Measurements from ENCODE around the gene TMEM89. TPM values are rescaled to one million over a fixed set of nuclear protein-coding genes. Genes with fewer than 3 reads are reported as not detected.

Gene TMEM89
- total and polyA plus RNA-seq, 2 donors (not counting 1 experiment from before 2014, with no cell fraction given), result not detected

DNA sequence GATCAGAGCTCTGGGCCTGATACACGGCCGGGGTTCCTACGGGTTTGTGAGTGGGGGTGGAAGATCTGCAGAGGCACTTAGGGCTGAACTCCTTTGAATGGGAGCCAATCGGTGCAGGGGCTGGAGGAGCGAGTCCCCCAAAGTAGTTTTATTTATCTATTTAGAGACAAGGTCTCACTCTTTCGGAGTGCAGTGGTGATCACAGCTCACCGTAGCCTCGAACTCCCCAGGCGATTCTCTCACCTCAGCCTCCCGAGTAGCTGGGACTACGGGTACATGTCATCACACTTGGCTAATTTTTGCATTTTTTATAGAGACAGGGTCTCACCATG is 42.7 kb upstream of the TMEM89 start:
- CTCF ChIA-PET, result interaction anchor here (1.4 kb wide), 1 partner anchor 22 kb away, joined by 3 read pairs; the partner anchor contains the start of gene NCKIPSD

More for the DNA sequence above, 42.7 kb upstream of the TMEM89 start:
- Mint-ChIP-seq H3K4me1 (peaks cover 23% of the 10 kb centered on the region), H3K27ac (no peak overlapping the region), H3K27me3 (peaks cover 12% of the 10 kb centered on the region), H3K4me3 (peak overlapping the region; percentile 87), H3K9me3 (ENCODE audit: insufficient read depth) (no peaks in the 10 kb centered on the region)
- H3K9me3 ChIP-seq (ENCODE audit: control extremely low read depth in 1 of 3, control insufficient read depth in 2 of 3, insufficient read depth in 1 of 3, low read length in 2 of 3), result peaks cover 0 to 41% (median 0%) of the 10 kb centered on the region in 3 donors
- peaks cover 0 to 41% (median 16%) of the 10 kb centered on the region in 4 experiments for H3K27me3 ChIP-seq (replicated peaks in 1 of 4; ENCODE audit: control extremely low read depth in 1 of 4, control insufficient read depth in 3 of 4, insufficient read depth in 4 of 4, low read length in 3 of 4)
- H3K27ac ChIP-seq (ENCODE audit: low read length in 2 of 2), result no peak overlapping the region
- ATAC-seq (ENCODE audit: low read depth) (no peak), DNase-seq (no peak)
- TF ChIP-seq CTCF (IDR thresholded peaks at IDR 0.05) (peak; percentile 39), EZH2 (IDR thresholded peaks at IDR 0.05; ENCODE audit: borderline replicate concordance, insufficient read depth, low read depth, low read length, poor library complexity, severe bottlenecking) (no peak)
- peaks cover 9% of the 10 kb centered on the region for H4K20me1 ChIP-seq (ENCODE audit: control insufficient read depth, insufficient read depth, low read length, poor library complexity, severe bottlenecking)
- POLR2A ChIA-PET, result no interaction called here
- H3K79me2 ChIP-seq (ENCODE audit: control insufficient read depth, insufficient read depth, low read length), result no peaks in the 10 kb centered on the region
- 86% methylated on average over 7 of the region's 11 CpGs for WGBS (ENCODE audit: insufficient coverage)
- H3K4me3 ChIP-seq (ENCODE audit: control extremely low read depth in 1 of 5, extremely low read depth in 1 of 5, insufficient read depth in 1 of 5, low read depth in 2 of 5, low read length in 4 of 5), result peak overlapping the region in 1 of 5 experiments; percentile 64
- peak overlapping the region; percentile 63 for H3K9ac ChIP-seq (ENCODE audit: low read length)
- H3K4me1 ChIP-seq (ENCODE audit: control insufficient read depth in 2 of 2, insufficient read depth in 2 of 2, low read length in 2 of 2), result peaks cover 28 to 31% of the 10 kb centered on the region in 2 donors
- intact Hi-C loops (cut with micrococcal nuclease), result loop anchor here (2.0 kb wide), 2 partner anchors 21 to 53 kb away; partner anchors contain the start of genes IP6K2 and NCKIPSD
- H2AFZ ChIP-seq (ENCODE audit: insufficient read depth, low read depth, low read length, poor library complexity, severe bottlenecking), result no peak overlapping the region
- peak overlapping the region; percentile 77 for H3K4me2 ChIP-seq (replicated peaks; ENCODE audit: low read depth, low read length, poor library complexity, severe bottlenecking)
- H3K36me3 ChIP-seq (replicated peaks in 1 of 2; ENCODE audit: control extremely low read depth in 1 of 2, control insufficient read depth in 1 of 2, extremely low read depth in 1 of 2, insufficient read depth in 2 of 2, low read length in 1 of 2), result no peaks in the 10 kb centered on the region
